ENCODE measurements around the gene PTRH1. TPM values are rescaled to one million over a fixed set of nuclear protein-coding genes. Genes with fewer than 3 reads are reported as not detected.

The PTRH1 gene
- total RNA-seq, 1 donor from 2014 or later = 8.4 TPM

GRCh38 chr9:127741831-127742434, 26.5 kb upstream of the PTRH1 start:
- DNase-seq (ENCODE audit: low spot score) = peak; percentile 55

DNA sequence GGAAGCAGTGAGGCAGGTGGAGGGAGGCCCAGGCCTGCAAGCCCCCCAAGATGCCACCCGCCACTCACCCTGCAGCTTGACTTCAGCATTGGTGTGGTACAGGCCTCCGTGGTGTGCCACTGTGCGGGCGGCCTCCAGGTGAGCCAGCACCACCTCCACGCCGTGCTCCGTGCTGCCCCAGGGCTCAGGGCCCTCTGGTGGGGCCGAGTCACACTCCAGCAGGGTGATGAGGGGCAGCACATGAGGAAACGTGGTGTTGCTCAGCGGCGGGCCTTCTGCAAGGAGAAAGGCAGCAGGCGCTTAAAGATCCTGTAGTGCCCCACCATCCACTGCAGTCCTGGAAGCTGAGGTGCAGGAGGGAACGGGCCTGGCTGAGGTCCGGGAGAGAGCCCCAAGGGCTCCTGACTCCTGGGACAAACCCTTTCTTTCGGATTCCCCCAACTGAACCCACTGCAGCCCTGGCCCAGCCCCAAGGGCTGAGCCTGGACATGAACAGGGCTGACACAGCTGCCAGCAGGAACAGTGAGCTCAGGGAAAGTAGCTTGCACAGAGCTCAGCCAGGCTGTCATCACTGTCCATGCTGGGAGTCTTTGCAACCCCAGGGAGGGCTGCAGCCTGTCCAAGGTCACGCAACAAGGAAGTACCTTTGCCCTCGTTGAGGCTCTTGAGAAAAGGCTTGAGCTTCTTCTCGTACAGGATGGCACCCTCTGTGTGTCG, 24.3 kb upstream of the PTRH1 start:
- peak; percentile 44 for DNase-seq (ENCODE audit: low spot score)

- DNase-seq (ENCODE audit: low spot score) = no peak
Measured at GRCh38 chr9:127738666-127739065, 23.2 kb upstream of the PTRH1 start.

DNA sequence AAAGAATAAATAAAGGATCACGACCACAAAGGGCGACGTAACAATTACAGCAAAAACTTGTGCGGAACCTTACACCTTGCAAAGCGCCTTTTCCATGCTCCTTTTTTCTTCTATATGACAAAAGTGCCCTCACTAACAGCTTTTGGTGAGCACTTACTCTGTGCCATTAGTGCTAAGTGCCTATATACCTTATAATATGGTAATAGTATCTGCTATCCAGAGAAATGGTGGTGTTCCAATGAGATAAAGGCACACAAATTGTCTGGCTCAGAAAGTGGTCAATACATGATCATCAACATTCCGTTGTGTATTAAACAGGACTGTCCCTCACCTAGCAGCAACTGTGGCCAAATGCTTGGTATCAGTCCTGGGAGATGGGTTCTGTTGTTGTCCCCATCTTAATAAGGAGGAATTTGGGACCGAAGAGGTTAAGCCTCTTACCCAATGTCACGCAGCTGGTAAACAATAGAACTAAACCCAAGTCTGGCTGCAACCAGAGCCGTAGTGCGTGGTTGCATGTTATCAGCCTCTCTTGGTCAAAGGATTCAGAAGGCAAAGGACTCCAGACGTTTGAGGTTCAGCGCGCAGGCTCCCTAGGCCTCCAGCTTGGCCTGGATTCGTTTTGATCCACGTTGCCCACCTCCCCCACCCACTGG, 20.2 kb upstream of the PTRH1 start:
- no peak for DNase-seq (ENCODE audit: low spot score)

- DNase-seq (ENCODE audit: low spot score) = peak; percentile 99
Measured at GRCh38 chr9:127734747-127735529, 19.5 kb upstream of the PTRH1 start, which contains the start of gene TOR2A. TSS of gene TOR2A (minus strand) at chr9:127735294. CDS start at chr9:127735270, 24 bp downstream.

DNA sequence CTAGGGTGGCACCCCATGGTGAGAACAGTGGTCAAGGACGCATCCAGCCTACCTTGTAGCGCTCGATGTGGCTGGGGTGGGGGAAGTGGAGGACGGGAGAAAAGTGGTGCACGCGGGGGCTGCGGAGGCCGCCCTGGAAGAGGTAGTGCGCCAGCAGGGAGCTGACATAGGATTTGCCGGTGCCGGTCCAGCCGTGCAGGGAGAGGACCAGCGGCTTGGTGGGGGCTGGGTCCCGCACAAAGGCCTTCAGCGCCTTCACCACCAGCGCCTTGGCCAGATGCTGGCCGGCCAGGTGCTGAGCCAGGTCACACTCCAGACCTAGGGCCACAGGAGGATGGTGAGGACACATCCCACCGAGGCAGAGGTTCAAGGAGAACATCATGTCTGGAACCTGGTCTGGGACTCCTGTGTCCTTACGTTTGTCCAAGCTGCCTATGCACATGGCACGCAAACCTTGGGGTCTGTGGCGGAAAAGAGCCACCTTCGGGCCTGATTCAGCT, 18.8 kb upstream of the PTRH1 start:
- no peak for DNase-seq (ENCODE audit: low spot score)

DNA sequence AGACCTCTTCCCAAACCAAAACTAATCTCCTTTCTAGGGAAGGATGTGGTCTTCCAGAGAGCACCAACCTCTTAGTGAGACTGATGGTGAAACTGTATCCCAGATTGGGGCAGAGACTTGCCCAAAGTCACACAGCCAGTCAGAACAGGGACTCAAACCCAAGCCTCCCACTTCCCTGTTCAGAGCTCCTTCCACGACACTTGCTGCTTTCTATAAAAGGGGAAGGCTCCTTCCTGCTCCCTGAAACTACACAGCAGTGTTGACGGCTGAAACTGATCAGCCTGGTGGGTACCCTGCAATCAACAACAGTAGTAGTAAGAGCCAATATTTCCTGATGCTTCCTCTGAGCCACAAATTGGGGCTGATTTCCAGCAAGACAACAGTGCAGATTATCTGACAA, 18.2 kb upstream of the PTRH1 start:
- no peak for DNase-seq (ENCODE audit: low spot score)

DNA sequence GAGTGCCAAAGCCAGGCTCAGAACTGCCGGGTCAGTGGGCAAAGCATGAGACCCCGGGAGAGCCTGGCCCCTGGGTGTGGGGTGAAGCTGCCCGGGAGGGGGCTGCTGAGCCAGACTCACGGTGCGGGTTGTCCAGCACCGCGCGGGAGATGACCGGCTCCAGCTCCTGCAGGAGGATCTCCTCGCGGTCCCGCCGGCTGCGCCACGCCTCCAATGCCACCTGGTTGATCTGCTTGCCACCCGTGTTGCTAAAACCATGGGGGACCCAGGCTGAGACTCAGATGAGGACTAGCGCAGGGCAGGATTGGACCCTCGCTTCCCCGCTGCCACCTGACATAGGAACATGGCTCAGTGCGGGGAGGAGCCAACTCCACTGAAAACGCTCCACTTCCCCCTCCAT, 17.0 kb upstream of the PTRH1 start:
- DNase-seq (ENCODE audit: low spot score) = no peak

- no peak for DNase-seq (ENCODE audit: low spot score)
Measured at GRCh38 chr9:127731938-127732337, 16.5 kb upstream of the PTRH1 start.

DNA sequence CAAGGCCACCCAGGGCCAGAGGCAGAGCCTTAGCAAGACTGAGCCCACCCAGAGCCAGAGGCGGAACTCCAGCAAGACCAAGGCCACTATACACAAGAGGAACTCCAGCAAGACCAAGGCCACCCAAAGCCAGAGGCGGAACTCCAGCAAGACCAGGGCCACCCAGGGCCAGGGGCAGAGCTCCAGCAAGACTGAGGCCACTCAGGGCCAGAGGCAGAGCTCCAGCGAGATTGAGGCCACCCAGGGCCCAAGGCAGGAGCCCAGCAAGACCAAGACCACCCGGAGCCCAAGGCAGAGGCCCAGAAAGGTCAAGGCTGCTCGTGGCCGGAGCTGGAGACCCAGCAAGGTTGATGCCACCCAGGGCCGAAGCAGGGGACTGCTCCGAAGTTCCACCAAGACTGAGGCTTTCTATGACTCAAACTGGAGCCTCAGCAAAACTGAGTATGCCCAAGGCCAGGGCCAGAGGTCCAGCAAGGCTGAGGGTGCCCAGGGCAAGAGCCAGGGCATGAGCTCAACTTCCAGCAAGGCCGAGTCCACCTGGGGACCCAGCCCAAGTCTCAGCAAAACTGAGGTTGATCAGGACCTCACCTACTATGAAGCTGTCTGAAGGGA, 15.4 kb upstream of the PTRH1 start:
- no peak for DNase-seq (ENCODE audit: low spot score)

- DNase-seq (ENCODE audit: low spot score) = no peak
Measured at GRCh38 chr9:127730262-127730661, 14.8 kb upstream of the PTRH1 start.

DNA sequence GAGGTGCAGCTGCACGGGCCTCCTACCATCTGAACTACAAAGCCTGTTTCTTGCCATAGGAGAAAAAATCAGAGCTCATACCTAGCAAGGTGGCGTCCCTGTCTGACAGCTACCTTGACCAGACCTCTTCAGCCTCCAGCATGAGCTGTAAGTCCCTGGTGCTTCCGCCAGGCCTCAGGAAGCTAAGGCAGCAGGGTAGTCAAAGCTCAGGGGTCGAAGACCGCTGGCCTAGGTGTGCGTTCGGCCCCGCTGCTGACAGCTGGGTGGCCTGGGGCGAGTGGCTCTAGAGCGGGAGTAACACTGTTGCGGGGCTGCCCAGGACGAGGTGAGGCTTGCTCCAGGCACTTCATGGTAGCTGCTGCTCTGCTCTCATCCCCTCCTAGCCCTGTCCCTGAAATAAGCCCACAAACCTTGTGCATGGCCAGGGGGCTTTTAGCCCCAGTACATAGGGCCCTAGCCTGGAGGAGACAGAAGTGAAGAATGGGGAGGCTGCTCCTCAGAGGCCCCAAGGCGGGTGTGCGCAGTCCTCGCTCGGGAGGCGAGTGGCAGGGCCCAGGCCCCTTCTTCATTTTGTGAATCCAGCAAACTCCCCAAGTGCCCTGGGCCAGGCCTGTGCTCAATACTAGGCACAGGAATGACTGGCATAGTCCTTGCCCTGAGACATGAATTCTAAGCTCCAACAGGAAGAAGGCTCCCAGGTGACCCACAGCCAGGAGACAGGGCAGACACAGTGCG, 14.2 kb upstream of the PTRH1 start:
- DNase-seq (ENCODE audit: low spot score) = no peak

DNA sequence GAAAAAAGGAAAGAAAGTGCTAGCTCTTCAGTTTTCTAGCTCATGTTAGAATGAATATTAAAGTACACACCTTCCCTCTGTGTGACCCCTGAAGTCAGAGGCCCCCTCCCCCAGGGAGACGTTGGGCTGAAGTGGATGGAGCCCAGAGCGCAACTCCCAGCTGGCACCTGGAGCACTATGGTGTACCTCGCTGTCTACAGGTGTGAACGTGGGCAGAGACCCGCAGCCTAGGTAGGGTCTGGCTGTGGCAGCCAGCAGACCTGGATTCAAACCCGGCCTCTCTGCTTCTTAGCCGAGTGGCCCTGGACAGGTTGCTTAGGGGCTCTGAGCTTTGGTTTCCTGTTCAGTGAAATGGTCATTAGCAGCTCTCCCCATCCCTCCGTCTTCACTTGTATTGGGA, 13.3 kb upstream of the PTRH1 start:
- no peak for DNase-seq (ENCODE audit: low spot score)

DNA sequence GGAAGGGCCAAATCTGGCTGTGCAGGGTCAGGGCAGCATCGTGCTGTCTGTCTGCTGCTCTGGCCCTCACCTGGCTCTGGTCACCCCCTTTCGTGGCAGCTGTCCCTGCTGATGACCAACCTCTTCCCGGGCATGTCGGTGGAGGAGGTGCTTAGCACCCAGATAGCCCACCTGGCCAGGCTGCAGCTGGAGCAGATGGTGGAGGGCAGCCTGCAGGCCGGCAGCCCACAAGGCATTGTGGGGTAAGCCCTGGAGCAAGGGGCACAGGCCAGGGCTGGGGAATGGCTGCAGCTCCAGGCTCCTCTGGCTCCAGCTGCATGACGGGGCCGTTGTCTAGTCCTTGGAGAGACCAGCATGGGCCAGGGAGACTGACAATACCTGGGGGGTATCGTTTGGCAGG, 11.4 kb upstream of the PTRH1 start:
- DNase-seq (ENCODE audit: low spot score) = no peak

DNA sequence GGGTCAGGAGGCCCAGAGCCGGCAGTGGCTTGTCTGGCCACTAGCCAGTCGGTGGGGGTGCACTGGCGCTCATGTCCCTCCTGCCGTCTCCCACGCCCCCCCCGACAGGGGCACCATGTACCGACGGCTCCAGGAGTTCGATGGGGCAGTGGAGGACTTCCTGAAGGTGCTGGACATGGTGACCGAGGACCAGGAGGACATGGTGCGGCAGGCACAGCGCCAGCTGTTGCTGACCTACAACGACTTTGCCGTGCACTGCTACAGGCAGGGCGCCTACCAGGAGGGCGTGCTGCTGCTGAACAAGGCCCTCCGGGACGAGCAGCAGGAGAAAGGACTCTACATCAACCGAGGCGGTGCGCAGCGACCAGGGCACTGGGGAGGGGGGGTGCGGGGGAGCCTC, 8.5 kb upstream of the PTRH1 start:
- no peak for DNase-seq (ENCODE audit: low spot score)

- DNase-seq (ENCODE audit: low spot score) = no peak
Measured at GRCh38 chr9:127723444-127723843, 8.0 kb upstream of the PTRH1 start.

GRCh38 chr9:127723013-127723412, 7.5 kb upstream of the PTRH1 start:
- no peak for DNase-seq (ENCODE audit: low spot score)

GRCh38 chr9:127722055-127722745, 6.7 kb upstream of the PTRH1 start:
- DNase-seq (ENCODE audit: low spot score) = no peak

- DNase-seq (ENCODE audit: low spot score) = no peak
Measured at GRCh38 chr9:127721391-127721821, 5.9 kb upstream of the PTRH1 start.

GRCh38 chr9:127720865-127721227, 5.4 kb upstream of the PTRH1 start:
- DNase-seq (ENCODE audit: low spot score) = no peak
